Upper lobe of left lung (tissue), 4 donors: Measurements from ENCODE around the gene PAX5.

Experiments used
- CTCF ChIP-seq, 6 experiments: fragments of 450-650 bp in 4 of 6; fragments of 200-600 bp in 2 of 6; sonication (generic) in 2 of 6; IDR thresholded peaks; one replicate each; pipeline ENCODE4 v1.5.1; 2016 to 2019; ENCODE audit warnings: antibody characterized with exemption in 6 of 6
- POLR2A ChIP-seq, 4 donors: fragments of 450-650 bp; IDR thresholded peaks; one replicate each; pipeline ENCODE4 v1.5.1; 2016 to 2017; ENCODE audit warnings: antibody characterized with exemption in 4 of 4, mild to moderate bottlenecking in 2 of 4

DNA sequence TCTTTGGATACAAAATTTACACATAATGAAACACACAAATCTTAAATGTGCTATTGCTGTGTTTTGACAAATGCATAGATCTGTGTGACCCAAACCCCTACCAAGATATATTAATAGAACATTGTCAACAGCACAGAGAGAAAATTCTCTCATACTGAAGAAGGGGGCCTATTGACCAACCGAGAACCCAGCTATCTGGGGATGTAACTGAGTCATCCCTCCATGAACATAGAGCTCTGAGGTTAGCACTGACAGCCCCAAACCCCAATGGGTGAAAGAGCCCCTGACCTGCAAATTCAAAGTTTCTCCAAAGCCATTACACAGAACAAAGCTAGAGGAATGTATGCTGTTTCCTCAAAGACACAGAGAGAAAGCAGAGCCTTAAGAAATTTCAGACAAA, 180.8 kb downstream of the PAX5 start:
- no peak for TF ChIP-seq CTCF (IDR thresholded peaks at IDR 0.05)
- no peak for TF ChIP-seq POLR2A (IDR thresholded peaks at IDR 0.05)
